ENCODE measurements around the gene PNPLA8. TPM values are rescaled to one million over a fixed set of nuclear protein-coding genes. Genes with fewer than 3 reads are reported as not detected.

The PNPLA8 gene
- total RNA-seq, 1 experiment from 2014 or later = 19.5 TPM

GRCh38 chr7:108535744-108536143 lies 9.8 kb upstream of the PNPLA8 start:
- TF ChIP-seq CTCF (conservative IDR thresholded peaks at IDR 0.05; ENCODE audit: low read depth, low read length) = no peak
- no peak for TF ChIP-seq EZH2 (IDR thresholded peaks at IDR 0.05; ENCODE audit: low read length, unreplicated experiment)
- TF ChIP-seq EZH2phosphoT487 (IDR thresholded peaks at IDR 0.05; ENCODE audit: borderline replicate concordance, low read length) = no peak
- CTCF ChIA-PET = no interaction called here
- no TSS peak for BruUV-seq (replicated peaks)

GRCh38 chr7:108535257-108535656 lies 9.3 kb upstream of the PNPLA8 start:
- Histone ChIP-seq H3K27ac (ENCODE audit: low read length) (no peak overlapping the region), H3K27me3 (ENCODE audit: low read length) (no peaks in the 10 kb centered on the region), H3K4me1 (ENCODE audit: insufficient read depth, low read length) (no peaks in the 10 kb centered on the region), H3K4me2 (ENCODE audit: low read length) (no peak overlapping the region), H4K20me1 (ENCODE audit: low read length) (no peaks in the 10 kb centered on the region), H2AFZ (ENCODE audit: low read length) (no peak overlapping the region), H3K36me3 (ENCODE audit: low read depth, low read length) (no peaks in the 10 kb centered on the region), H3K9ac (ENCODE audit: low read length) (no peak overlapping the region), H3K9me3 (ENCODE audit: low read length) (no peaks in the 10 kb centered on the region), H3K79me2 (ENCODE audit: low read length) (no peaks in the 10 kb centered on the region), H3F3A (ENCODE audit: low read length, unreplicated experiment) (no peaks in the 10 kb centered on the region), H3K9me2 (replicated peaks; ENCODE audit: low read length) (no peaks in the 10 kb centered on the region), H3K4me3 (ENCODE audit: low read length) (no peak overlapping the region)
- POLR2A ChIA-PET (ENCODE audit: unreplicated experiment) = no interaction called here
- DNase-seq (no peak), ATAC-seq (no peak)
- CTCF ChIA-PET = no interaction called here
- intact Hi-C loops (cut with micrococcal nuclease) = no loop called here
- no TSS peak for BruUV-seq (replicated peaks)
- no peak for TF ChIP-seq EZH2phosphoT487 (IDR thresholded peaks at IDR 0.05; ENCODE audit: borderline replicate concordance, low read length)
- no peak for TF ChIP-seq CTCF (conservative IDR thresholded peaks at IDR 0.05; ENCODE audit: low read depth, low read length)
- no peak for TF ChIP-seq EZH2 (IDR thresholded peaks at IDR 0.05; ENCODE audit: low read length, unreplicated experiment)

More at GRCh38 chr7:108535744-108536143, 9.8 kb upstream of the PNPLA8 start:
- no peak for DNase-seq
- H3K27ac ChIP-seq (ENCODE audit: low read length) = no peak overlapping the region
- intact Hi-C loops (cut with micrococcal nuclease) = no loop called here
- no peak overlapping the region for H3K4me3 ChIP-seq (ENCODE audit: low read length)
- H2AFZ ChIP-seq (ENCODE audit: low read length) = no peak overlapping the region
- POLR2A ChIA-PET (ENCODE audit: unreplicated experiment) = no interaction called here
- ATAC-seq = no peak
- H3K4me1 ChIP-seq (ENCODE audit: insufficient read depth, low read length) = no peaks in the 10 kb centered on the region
- no peaks in the 10 kb centered on the region for H3F3A ChIP-seq (ENCODE audit: low read length, unreplicated experiment)
- H4K20me1 ChIP-seq (ENCODE audit: low read length) = no peaks in the 10 kb centered on the region
- H3K79me2 ChIP-seq (ENCODE audit: low read length) = no peaks in the 10 kb centered on the region
- no peak overlapping the region for H3K4me2 ChIP-seq (ENCODE audit: low read length)
- no peak overlapping the region for H3K9ac ChIP-seq (ENCODE audit: low read length)
- no peaks in the 10 kb centered on the region for H3K27me3 ChIP-seq (ENCODE audit: low read length)
- no peaks in the 10 kb centered on the region for H3K36me3 ChIP-seq (ENCODE audit: low read depth, low read length)
- no peaks in the 10 kb centered on the region for H3K9me2 ChIP-seq (replicated peaks; ENCODE audit: low read length)
- H3K9me3 ChIP-seq (ENCODE audit: low read length) = no peaks in the 10 kb centered on the region

GRCh38 chr7:108533712-108534111 lies 7.8 kb upstream of the PNPLA8 start:
- H2AFZ ChIP-seq (ENCODE audit: low read length) = no peak overlapping the region
- no peaks in the 10 kb centered on the region for H3K9me2 ChIP-seq (replicated peaks; ENCODE audit: low read length)
- TF ChIP-seq EZH2 (IDR thresholded peaks at IDR 0.05; ENCODE audit: low read length, unreplicated experiment) = no peak
- TF ChIP-seq CTCF (conservative IDR thresholded peaks at IDR 0.05; ENCODE audit: low read depth, low read length) = no peak
- TF ChIP-seq EZH2phosphoT487 (IDR thresholded peaks at IDR 0.05; ENCODE audit: borderline replicate concordance, low read length) = no peak
- no TSS peak for BruUV-seq (replicated peaks)
- ChIA-PET CTCF (no interaction called here), POLR2A (ENCODE audit: unreplicated experiment) (interaction anchor here (0.6 kb wide), 1 partner anchor 1331 kb away, joined by 4 read pairs; no protein-coding TSS in a partner anchor)
- no peaks in the 10 kb centered on the region for H3K9me3 ChIP-seq (ENCODE audit: low read length)
- no peak overlapping the region for H3K4me2 ChIP-seq (ENCODE audit: low read length)
- no peaks in the 10 kb centered on the region for H3F3A ChIP-seq (ENCODE audit: low read length, unreplicated experiment)
- H3K4me1 ChIP-seq (ENCODE audit: insufficient read depth, low read length) = peaks cover 10% of the 10 kb centered on the region
- no peaks in the 10 kb centered on the region for H3K27me3 ChIP-seq (ENCODE audit: low read length)
- DNase-seq = no peak
- H3K27ac ChIP-seq (ENCODE audit: low read length) = no peak overlapping the region
- intact Hi-C loops (cut with micrococcal nuclease) = no loop called here
- H4K20me1 ChIP-seq (ENCODE audit: low read length) = no peaks in the 10 kb centered on the region
- no peaks in the 10 kb centered on the region for H3K79me2 ChIP-seq (ENCODE audit: low read length)
- ATAC-seq = no peak
- no peaks in the 10 kb centered on the region for H3K36me3 ChIP-seq (ENCODE audit: low read depth, low read length)
- no peak overlapping the region for H3K9ac ChIP-seq (ENCODE audit: low read length)
- H3K4me3 ChIP-seq (ENCODE audit: low read length) = no peak overlapping the region
